GM11168 (cell line): Measurements from ENCODE around the gene SLC39A2.
"Not testable (repeated sequence)": the region's sequence is repeated elsewhere in the genome, so short reads cannot be mapped to it uniquely, and the experiment has no call there.

ENCODE experiments used
- in situ Hi-C: fragments of 300-500 bp; cut with MboI; formaldehyde crosslinking; loops from one replicate; pipeline ENCODE4 v1.12.0; 2022; ENCODE audit warnings: low sequenced_read_pairs; ENCODE audit not compliant: unreplicated experiment

SLC39A2 gene, protein sequence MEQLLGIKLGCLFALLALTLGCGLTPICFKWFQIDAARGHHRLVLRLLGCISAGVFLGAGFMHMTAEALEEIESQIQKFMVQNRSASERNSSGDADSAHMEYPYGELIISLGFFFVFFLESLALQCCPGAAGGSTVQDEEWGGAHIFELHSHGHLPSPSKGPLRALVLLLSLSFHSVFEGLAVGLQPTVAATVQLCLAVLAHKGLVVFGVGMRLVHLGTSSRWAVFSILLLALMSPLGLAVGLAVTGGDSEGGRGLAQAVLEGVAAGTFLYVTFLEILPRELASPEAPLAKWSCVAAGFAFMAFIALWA

DNA sequence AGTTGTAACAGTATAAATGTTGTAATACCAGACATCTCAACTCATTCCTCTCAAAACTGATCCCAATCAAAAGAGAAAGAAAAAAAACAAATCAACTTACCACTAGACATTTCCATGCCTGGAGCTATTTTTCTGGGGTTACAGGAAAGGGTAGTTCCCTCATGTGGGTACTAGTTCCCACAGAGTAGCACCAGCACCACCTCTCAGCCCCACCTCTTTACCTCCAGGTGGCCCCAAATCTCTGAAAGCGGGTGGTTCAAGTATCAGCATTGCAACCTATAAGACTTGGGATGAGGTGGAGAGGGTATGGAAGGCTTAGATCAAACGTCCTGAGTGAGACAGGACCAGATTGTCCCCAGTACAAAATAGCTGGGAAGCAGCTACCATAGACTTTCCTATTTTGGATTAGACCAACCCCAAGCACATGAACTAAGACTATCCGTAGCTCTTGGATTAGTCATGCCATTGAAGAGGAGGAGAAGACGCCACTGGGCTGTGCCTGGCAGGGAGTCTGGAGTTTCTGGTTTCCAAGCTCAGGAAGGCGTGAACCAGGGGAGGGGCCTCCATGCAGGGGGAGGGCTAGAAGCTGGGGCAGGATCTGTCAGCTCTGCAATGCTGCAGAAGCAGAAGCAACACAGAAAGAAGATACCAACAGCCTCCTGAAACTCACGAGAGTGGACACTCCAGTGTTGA, at the start of gene SLC39A2:
Gene SLC39A2 (plus strand): TSS at position 620 of the 693 bp plus-strand sequence. CDS start 154 bp downstream, outside the sequence.
- in situ Hi-C loops: loop anchor here (10.0 kb wide), 1 partner anchor 546 kb away; no protein-coding TSS in a partner anchor

DNA sequence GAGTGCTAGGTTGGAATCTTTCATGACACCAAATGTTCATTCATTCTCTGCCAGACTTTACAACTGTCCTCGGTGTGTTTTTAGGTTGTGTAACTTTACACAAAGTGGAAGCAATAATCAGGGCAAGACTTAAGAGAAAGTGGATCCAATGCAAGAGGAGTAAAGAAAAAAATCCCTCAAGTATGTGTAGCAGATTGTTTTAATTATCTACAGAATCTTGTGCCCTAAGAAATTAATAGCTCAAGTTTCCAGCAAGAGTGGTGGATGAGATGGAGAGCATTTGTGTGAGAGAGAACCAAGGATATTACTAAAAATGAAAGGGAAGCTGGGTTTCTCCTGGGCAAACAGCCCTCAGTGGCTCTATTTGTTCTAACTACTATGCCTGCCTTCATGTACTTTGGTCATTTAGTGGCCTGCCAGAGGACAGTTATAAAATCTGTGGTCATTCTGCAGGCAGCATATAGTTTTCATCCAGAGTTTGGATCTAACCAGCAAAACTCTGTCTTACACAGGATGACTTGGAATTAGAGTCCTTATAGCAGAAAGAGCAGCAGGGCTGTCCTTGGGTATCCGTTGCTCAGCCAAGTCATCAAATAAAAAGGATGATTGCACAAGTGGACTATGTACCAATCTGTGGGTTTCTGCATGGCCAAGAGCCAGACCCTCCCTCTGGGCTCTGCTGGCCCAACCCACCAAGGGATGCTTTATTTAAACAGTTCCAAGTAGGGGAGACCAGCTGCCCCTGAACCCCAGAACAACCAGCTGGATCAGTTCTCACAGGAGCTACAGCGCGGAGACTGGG, 44.2 kb upstream of the SLC39A2 start, which contains the start of gene RNASE2:
Gene RNASE2 (plus strand): TSS at position 752 of the 802 bp plus-strand sequence. CDS start 285 bp downstream, outside the sequence.
- in situ Hi-C loops: not testable (repeated sequence)

DNA sequence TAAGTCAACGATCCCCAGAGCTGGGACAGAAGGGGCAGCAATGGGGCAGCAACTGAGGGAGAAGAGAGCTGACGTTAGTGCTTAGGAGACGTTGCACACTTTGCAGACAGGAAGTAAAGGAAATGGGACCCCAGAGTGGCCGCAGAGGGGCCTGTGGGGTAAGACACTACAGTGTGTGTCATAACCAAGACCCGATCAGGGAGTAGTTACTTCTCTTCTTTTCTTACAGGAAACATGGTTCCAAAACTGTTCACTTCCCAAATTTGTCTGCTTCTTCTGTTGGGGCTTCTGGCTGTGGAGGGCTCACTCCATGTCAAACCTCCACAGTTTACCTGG, 43.6 kb upstream of the SLC39A2 start:
- in situ Hi-C loops: not testable (repeated sequence)

DNA sequence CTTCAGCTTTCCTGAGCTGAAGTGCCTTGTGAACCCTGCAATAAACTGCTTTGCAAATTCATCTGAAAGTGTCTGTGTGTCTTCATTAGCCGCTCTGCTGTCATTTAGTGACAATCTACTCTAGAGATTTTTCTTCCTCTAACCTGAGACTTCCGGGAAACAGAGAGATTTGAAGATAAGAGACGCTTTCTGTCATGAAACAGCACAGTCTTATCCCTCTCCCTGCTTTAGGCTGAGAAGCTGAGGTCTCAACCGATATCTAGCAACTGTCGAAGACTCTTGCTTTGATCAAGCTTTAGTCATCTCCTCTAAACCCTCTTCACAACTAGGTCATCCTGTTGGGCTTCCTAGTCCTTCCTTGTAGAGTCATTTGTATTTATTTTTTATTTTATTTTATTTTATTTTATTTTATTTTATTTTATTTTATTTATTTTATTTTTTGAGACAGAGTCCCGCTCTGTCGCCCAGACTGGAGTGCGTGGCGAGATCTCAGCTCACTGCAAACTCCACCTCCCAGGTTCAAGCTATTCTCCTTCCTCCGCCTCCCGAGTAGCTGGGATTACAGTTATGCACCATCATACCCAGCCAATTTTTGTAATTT, 42.6 kb upstream of the SLC39A2 start:
- in situ Hi-C loops: no loop called here

DNA sequence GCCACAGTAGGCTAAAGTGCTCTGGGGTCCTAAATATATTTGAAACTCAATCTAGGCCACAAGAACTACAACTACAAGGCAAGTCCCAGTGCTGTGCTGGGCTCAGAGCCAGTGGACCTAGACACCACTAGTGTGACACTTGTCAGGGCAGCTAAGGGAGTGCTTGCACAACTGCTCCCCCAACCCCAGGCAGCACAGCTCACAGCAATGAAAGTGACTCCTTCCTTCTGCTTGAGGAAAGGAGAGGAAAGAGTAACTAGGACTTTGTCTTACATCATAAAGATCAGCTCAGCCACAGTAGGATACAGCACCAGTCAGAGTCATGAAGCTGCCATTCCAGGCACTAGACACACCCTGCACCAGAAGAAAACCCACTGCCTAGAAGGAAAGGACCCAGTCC, 40.1 kb upstream of the SLC39A2 start:
- in situ Hi-C loops: not testable (repeated sequence)

DNA sequence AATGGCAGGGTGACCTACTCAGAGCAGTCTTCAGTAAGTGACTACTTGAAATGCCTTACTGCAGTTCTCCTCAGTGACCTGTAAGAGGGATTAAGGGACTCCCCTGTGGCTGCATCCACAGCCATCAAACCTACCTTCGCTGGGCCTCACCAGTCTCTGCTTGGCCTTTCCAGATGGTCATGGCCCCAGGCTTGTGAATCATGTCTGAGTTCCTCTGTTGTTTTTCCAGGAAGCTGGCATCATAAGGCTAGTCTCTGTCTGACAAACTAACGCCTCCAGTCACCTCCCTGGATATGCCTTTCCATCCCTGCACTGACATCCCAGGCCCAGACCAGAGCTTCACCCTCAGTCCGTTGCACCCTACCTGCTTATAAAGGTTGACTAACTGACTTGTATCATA, 29.8 kb upstream of the SLC39A2 start:
- in situ Hi-C loops: no loop called here

DNA sequence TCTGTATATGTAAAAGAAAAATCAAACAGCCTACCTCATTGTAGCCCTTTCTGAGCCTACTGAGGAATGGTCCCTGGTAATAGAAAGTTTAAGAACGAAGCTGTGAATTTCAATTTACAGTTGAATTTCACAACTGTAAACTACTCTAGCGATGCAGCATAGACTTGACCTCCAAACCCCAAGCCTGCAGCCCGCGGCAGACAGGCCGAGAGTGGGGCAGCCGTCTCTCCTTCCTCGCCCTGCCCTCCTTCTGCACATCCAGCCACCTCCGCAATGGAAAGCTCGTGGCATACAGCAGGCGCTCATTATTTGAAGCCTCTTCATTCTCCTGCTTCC, 28.5 kb upstream of the SLC39A2 start:
- in situ Hi-C loops: no loop called here

DNA sequence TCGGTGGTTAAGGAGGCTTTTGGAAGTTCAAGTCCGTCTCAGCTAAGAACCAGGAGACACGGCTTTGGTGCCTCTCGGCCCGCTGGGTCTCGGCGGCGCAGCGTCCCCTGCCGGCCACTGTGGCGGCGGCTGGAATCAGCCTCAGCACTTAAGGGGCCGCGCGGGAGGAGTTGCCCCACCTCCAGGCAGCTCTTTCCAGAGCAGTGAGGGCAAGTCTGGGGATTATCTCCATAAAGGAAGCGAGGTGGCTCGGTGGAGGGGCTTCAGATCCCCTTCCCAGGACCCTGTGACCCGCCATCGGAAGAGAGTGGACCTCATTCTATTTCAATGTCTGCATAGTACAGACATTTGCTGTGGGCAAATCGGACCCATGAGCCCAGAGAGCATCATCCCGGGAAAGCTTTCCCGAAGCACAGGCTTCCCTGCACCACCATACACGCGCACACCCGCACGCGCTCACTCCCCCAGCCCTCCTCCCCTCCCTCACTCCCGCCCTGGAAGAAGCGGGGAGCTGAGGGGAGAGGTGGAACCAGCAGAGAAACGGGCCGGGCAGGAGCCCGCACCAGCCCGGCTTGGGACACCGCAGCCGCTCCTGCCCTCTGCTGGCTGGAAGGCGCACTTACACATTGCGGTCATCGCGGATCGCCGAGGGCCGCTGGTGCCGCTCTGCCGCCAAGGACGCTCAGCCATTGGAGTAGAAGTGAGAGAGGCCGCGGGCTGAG, 27.9 kb upstream of the SLC39A2 start:
- in situ Hi-C loops: no loop called here

DNA sequence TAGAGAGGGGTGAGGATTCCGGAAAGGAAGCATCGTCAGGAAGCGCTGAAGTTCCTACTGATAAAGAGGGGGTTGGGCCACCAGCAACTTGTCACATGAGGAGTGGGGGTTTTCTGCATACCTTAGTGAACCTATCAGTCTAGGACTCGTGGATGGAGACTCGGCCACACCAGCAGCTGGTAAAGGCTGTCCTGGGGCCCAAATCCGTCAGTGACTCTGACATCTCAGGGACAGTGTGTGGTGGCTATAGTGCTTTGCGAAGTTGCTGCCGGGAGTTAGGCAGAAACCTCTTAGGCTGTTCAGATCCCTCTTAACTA, 27.4 kb upstream of the SLC39A2 start:
- in situ Hi-C loops: no loop called here

DNA sequence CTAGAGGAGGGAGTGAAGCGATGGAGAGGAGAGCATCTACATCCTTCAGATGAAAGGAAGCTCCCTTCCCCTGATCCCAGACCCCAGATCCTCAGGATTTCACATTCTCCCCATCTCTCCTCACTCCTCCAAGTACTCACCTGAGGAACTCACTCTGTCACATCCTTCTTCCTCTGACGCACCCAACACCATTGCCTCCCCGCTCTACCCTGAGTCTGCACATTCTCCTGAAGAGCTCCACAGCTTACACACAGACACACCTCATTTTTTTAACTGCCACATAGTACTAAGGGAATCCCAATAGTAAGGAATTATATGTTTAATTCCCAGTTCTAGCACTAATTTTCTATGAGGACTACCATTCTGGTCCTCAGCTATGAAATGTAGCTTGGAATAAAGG, 25.6 kb upstream of the SLC39A2 start:
- in situ Hi-C loops: no loop called here

DNA sequence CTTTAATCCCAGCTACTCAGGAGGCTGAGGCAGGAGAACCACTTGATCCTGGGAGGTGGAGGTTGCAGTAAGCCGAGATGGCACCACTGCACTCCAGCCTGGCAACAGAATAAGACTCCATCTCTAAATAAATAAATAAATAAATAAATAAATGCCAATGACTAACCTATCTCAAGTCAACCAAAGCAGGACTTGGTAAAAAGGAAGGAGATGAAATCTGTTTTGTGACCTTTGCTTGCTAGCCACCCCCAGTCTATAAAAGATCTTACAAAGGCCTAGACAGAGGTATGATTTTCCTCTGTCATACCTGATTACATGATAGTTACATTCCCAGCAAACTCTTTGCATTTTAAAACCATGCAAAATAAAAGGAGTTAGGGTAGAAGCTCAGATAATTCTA, 22.8 kb upstream of the SLC39A2 start:
- in situ Hi-C loops: no loop called here

DNA sequence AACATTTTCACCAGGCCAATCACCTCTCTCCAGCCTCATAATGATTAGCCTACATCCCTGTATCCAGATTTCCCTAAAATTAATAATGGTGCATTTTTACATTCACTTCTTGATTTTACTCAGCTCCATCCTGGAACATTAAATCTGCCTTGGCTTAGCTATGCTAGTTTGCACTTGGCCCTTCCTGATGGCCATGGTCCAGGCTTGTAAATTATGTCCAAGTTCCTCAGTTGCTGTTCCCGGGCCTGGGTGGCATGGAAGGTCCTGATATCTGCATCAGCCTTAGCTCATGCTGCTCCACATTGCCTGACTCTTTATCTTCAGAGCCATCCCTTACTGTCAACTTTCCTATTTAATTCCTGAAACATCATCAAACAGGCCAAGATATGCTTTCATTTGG, 20.4 kb upstream of the SLC39A2 start:
- in situ Hi-C loops: no loop called here

DNA sequence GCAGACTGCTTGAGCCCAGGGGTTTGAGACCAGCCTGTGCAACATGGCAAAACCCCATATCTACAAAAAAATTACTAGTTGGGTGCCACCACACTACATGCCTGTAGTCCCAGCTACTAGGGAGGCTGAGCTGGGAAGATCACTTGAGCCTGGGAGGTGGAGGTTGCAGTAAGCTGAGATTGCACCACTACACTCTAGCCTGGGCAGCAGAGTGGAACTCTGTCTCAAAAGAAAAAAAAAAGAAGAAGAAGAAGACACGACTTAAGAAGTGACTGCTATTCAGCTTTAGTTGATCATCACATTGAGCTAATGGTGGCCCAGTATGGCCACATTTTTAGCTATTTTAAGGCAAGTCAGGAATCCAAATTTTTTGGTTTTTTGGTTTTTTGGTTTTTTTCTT, 18.2 kb upstream of the SLC39A2 start:
- in situ Hi-C loops: no loop called here

DNA sequence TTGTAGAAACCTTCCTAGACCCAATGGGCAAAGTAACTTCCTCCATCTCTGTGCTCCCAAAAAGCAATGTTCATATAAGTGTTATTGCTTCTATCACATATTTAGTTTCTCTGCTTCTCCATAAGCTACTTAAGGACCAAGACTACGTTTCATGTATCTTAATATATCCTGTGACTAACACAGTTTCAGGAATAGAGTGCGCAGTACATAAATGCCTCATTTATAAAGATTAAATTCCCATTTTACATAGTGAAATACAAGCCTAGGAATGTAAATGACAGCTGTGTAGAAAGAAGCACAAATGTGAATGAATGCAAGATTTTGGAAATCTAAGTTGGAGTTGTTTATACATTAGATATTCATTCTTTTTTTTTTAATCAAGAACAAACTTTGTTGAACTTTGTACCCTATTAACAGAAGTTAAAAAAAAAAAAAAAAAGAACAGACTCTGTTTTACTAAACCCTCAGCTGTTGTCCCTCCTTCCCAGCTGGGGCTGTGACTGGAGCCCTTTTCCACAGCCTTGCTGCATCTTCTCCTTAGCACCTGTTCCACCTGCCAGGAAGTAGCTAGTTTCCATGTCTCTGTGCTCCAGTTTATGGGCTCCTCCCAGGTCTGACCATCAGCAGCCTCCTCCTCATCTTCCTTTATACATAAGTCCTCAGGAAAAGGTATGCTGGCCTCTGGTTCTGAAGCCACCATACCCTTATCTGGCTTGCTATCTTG, 16.3 kb upstream of the SLC39A2 start:
- in situ Hi-C loops: no loop called here

DNA sequence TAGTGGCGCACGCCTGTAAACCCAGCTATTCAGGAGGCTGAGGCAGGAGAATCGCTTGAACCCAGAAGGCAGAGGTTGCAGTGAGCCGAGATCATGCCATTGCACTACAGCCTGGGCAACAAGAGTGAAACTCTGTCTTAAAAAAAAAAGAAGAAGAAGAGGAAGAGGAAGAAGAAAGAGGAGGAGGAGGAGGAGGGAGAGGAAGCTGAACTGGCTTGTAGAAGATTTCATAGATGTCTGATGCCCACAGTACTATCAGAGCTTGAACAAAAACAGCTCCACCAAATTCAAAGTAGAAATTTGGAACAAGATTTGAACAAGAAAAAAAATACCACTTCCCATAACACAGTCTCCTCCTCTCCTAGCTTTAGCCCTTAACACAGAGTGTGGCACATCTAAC, 13.4 kb upstream of the SLC39A2 start:
- in situ Hi-C loops: not testable (repeated sequence)

DNA sequence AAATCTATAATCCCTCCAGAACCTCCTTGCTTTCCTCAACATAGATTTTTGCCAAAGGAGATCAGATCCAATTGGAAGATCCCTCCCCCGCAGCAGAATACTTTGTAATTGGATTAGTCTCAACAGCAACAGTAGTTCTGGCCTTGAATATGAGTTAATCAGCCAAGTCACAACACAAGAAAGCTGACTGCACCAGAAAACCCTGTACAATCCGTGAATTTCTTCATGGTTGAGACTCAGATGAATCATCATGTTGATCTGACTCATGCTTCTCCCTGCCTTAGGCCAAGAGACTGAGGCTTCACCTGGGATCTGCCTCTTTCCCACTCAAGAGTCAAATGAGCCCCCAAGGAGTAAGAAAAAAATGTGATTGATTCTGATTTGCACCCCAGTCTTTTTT, 12.3 kb upstream of the SLC39A2 start:
- in situ Hi-C loops: no loop called here

DNA sequence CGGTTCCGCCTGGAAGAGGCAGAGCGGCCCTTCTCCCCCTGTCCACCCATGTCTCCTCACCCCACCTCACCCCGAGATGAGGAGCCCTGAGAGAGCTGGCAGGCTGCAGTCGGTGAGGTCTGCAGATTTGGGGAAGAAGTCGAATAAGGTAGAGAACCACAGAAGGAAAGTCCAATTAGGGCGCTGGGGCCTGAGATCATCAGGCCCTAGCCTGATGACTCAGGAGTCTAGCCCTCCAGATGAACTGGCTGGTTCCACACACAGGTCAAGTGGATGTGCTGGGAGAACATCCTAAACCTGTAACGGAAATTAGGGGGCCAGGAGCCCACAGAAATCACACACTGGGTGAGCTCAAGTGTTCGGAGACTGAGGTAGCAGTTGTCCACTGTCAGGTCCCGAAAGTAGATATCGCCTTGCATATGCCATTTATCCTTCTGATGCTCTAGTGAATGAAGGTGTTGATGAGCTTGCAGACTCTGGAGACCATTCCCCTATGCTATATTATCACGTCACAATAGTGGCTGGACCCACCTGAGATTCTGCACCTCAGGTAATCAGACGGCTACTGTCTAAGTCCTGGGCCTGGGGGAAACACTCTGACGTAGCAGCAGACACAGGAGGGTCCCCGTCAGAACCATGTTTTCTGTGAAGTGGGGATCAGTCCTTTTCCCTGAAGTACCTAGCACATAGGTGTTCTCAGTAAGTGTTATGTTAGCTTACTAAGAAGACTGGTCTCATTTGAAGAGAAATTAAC, 10.2 kb upstream of the SLC39A2 start:
- in situ Hi-C loops: no loop called here

DNA sequence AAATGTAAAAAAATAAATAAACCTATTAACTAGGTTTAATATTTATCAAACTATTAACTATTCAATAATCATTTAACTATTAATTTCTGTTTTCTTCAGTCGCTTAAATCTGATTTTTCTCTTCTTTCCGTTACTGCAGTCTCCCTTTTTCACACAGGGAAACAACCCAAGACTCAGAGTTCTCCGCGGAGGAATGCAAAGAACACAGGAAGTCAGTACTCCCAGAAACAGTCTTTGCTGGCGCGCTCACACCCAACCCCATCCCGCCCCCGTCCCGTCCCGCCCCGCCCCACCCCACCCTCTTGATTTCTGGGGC, 9.7 kb upstream of the SLC39A2 start:
- in situ Hi-C loops: no loop called here
